Neural progenitor cell (in vitro differentiated cells): ENCODE measurements around the gene DTWD1. TPM values are rescaled to one million over a fixed set of nuclear protein-coding genes. Genes with fewer than 3 reads are reported as not detected.
A peak's percentile ranks its signal among the peaks of the same experiment; 100 is the strongest.

Source experiments
- DNase-seq: peaks from one replicate; pipeline ENCODE4 v3.0.0-alpha.2; 2016; ENCODE audit warnings: low spot score
- H2AFZ ChIP-seq: fragments of 200-600 bp; sonication (generic); replicated peaks from 2 replicates; pipeline ENCODE4 v1.6.1; 2016; ENCODE audit warnings: antibody characterized with exemption
- H3F3A ChIP-seq: fragments of 200-600 bp; sonication (generic); 2 replicates; pipeline ENCODE4 v1.6.1; 2016; ENCODE audit warnings: antibody characterized with exemption, low read depth
- H3K27ac ChIP-seq: fragments of 200-600 bp; sonication (generic); 2 replicates; pipeline ENCODE4 v1.5.1; 2016; ENCODE audit warnings: mild to moderate bottlenecking
- H3K27me3 ChIP-seq: fragments of 200-600 bp; sonication (generic); 2 replicates; pipeline ENCODE4 v1.6.1; 2016; ENCODE audit warnings: mild to moderate bottlenecking, moderate library complexity
- H3K36me3 ChIP-seq: fragments of 200-600 bp; sonication (generic); 2 replicates; pipeline ENCODE4 v1.5.1; 2016
- H3K4me1 ChIP-seq: fragments of 200-600 bp; sonication (generic); 2 replicates; pipeline ENCODE4 v1.6.1; 2016; ENCODE audit warnings: mixed run types
- H3K4me2 ChIP-seq: fragments of 200-600 bp; sonication (generic); 2 replicates; pipeline ENCODE4 v1.6.1; 2016
- H3K4me3 ChIP-seq: fragments of 200-600 bp; sonication (generic); 2 replicates; pipeline ENCODE4 v1.5.1; 2016
- H3K79me2 ChIP-seq: fragments of 200-600 bp; sonication (generic); 2 replicates; pipeline ENCODE4 v1.6.1; 2016; ENCODE audit warnings: low read depth
- H3K9ac ChIP-seq: fragments of 200-600 bp; sonication (generic); 2 replicates; pipeline ENCODE4 v1.6.1; 2016
- H3K9me3 ChIP-seq: fragments of 200-600 bp; sonication (generic); 2 replicates; pipeline ENCODE4 v1.5.1; 2016; ENCODE audit warnings: low read depth
- H4K20me1 ChIP-seq: fragments of 200-600 bp; sonication (generic); 2 replicates; pipeline ENCODE4 v1.6.1; 2016; ENCODE audit warnings: low read depth
- H3K27ac Mint-ChIP-seq: 3 replicates; pipeline ENCODE4 v1.8.0; 2021; ENCODE audit warnings: mixed read lengths
- H3K27me3 Mint-ChIP-seq: 2 replicates; pipeline ENCODE4 v1.8.0; 2022; ENCODE audit warnings: low read depth, mild to moderate bottlenecking, inconsistent platforms, moderate library complexity, mixed read lengths; ENCODE audit not compliant: insufficient read depth
- H3K36me3 Mint-ChIP-seq: 3 replicates; pipeline ENCODE4 v1.8.0; 2021; ENCODE audit warnings: mixed read lengths
- H3K4me1 Mint-ChIP-seq: 3 replicates; pipeline ENCODE4 v1.8.0; 2021; ENCODE audit warnings: mixed read lengths
- H3K4me3 Mint-ChIP-seq: 3 replicates; pipeline ENCODE4 v1.8.0; 2021; ENCODE audit warnings: mild to moderate bottlenecking, moderate library complexity, mixed read lengths
- H3K9me3 Mint-ChIP-seq: 3 replicates; pipeline ENCODE4 v1.8.0; 2020; ENCODE audit warnings: mixed read lengths
- CTCF ChIP-seq: fragments of 200-600 bp; sonication (generic); IDR thresholded peaks from 2 replicates; pipeline ENCODE4 v1.5.1; 2017; ENCODE audit warnings: antibody characterized with exemption, mild to moderate bottlenecking
- EZH2 ChIP-seq: fragments of 200-600 bp; sonication (generic); IDR thresholded peaks from 2 replicates; pipeline ENCODE4 v1.6.1; 2017; ENCODE audit warnings: antibody characterized with exemption, mild to moderate bottlenecking, moderate library complexity
- EZH2phosphoT487 ChIP-seq: fragments of 200-600 bp; sonication (generic); IDR thresholded peaks from 2 replicates; pipeline ENCODE4 v1.6.1; 2017; ENCODE audit warnings: antibody characterized with exemption
- total RNA-seq: library from RNA; depleted of rRNA; stranded (reverse); fragments of >200 nt; gene quantifications from 2 replicates; pipeline ENCODE4 v1.2.3, GENCODE V29; 2015; ENCODE audit warnings: low replicate concordance

Gene DTWD1
- total RNA-seq, 1 donor from 2014 or later = 66.0 TPM

GRCh38 chr15:49645941-49646340 is 25.1 kb downstream of the DTWD1 start:
- H3K4me3 ChIP-seq = no peak overlapping the region
- H3K4me1 Mint-ChIP-seq = peaks cover 15% of the 10 kb centered on the region
- peak overlapping the region; percentile 4 for H3K27ac Mint-ChIP-seq
- no peaks in the 10 kb centered on the region for H3K36me3 ChIP-seq
- H3K27me3 ChIP-seq = no peaks in the 10 kb centered on the region
- no peak overlapping the region for H3K9ac ChIP-seq
- H3F3A ChIP-seq = no peaks in the 10 kb centered on the region
- H2AFZ ChIP-seq = no peak overlapping the region
- no peaks in the 10 kb centered on the region for H3K79me2 ChIP-seq
- no peaks in the 10 kb centered on the region for H3K4me1 ChIP-seq
- H3K4me3 Mint-ChIP-seq = no peak overlapping the region
- H3K4me2 ChIP-seq = no peak overlapping the region
- H4K20me1 ChIP-seq = no peaks in the 10 kb centered on the region
- TF ChIP-seq EZH2 (no peak), EZH2phosphoT487 (no peak), CTCF (no peak)
- H3K27ac ChIP-seq = no peak overlapping the region
- no peaks in the 10 kb centered on the region for H3K9me3 Mint-ChIP-seq
- no peaks in the 10 kb centered on the region for H3K27me3 Mint-ChIP-seq
- peaks cover 13% of the 10 kb centered on the region for H3K36me3 Mint-ChIP-seq
- DNase-seq = no peak
- H3K9me3 ChIP-seq = no peaks in the 10 kb centered on the region

- H3F3A ChIP-seq = no peaks in the 10 kb centered on the region
- Mint-ChIP-seq H3K4me3 (no peak overlapping the region), H3K36me3 (peaks cover 13% of the 10 kb centered on the region), H3K27me3 (no peaks in the 10 kb centered on the region), H3K4me1 (peaks cover 15% of the 10 kb centered on the region), H3K9me3 (no peaks in the 10 kb centered on the region), H3K27ac (no peak overlapping the region)
- H3K4me1 ChIP-seq = no peaks in the 10 kb centered on the region
- DNase-seq = no peak
- no peaks in the 10 kb centered on the region for H3K36me3 ChIP-seq
- H3K4me2 ChIP-seq = no peak overlapping the region
- no peaks in the 10 kb centered on the region for H4K20me1 ChIP-seq
- no peaks in the 10 kb centered on the region for H3K27me3 ChIP-seq
- H3K9me3 ChIP-seq = no peaks in the 10 kb centered on the region
- no peaks in the 10 kb centered on the region for H3K79me2 ChIP-seq
- no peak overlapping the region for H3K27ac ChIP-seq
- TF ChIP-seq EZH2 = no peak
- TF ChIP-seq CTCF = no peak
- TF ChIP-seq EZH2phosphoT487 = no peak
- no peak overlapping the region for H2AFZ ChIP-seq
- no peak overlapping the region for H3K9ac ChIP-seq
- H3K4me3 ChIP-seq = no peak overlapping the region
Observed at GRCh38 chr15:49646891-49647290, 26.0 kb downstream of the DTWD1 start.

DNA sequence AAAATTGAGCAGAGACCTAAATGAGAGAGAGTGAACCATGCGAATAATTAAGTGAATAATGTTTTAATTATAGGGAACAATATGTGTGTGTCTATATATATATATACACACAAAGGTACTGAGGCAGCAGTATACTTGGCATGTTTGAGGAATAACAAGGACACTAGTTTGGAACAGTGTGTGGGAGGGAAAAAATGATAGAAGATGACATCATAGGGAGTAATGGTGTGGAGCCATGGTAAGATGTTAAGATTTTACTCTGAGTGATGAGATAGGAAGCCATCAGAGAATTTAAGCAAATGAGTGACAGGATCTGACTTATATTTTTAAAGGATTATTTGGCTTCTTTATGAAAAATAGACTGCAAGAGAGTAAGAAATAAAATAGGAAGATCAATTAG is 29.1 kb downstream of the DTWD1 start:
- peaks cover 17% of the 10 kb centered on the region for H3K9me3 Mint-ChIP-seq
- no peaks in the 10 kb centered on the region for H3K79me2 ChIP-seq
- peaks cover 15% of the 10 kb centered on the region for H3K4me1 Mint-ChIP-seq
- no peak for TF ChIP-seq EZH2phosphoT487
- TF ChIP-seq EZH2 = no peak
- TF ChIP-seq CTCF = no peak
- H4K20me1 ChIP-seq = no peaks in the 10 kb centered on the region
- DNase-seq = no peak
- H3K4me3 ChIP-seq = no peak overlapping the region
- H3K27me3 Mint-ChIP-seq = no peaks in the 10 kb centered on the region
- no peak overlapping the region for H2AFZ ChIP-seq
- no peaks in the 10 kb centered on the region for H3F3A ChIP-seq
- no peaks in the 10 kb centered on the region for H3K27me3 ChIP-seq
- no peaks in the 10 kb centered on the region for H3K4me1 ChIP-seq
- no peak overlapping the region for H3K9ac ChIP-seq
- H3K27ac Mint-ChIP-seq = no peak overlapping the region
- H3K9me3 ChIP-seq = peaks cover 7% of the 10 kb centered on the region
- peaks cover 11% of the 10 kb centered on the region for H3K36me3 Mint-ChIP-seq
- H3K36me3 ChIP-seq = no peaks in the 10 kb centered on the region
- H3K4me2 ChIP-seq = no peak overlapping the region
- H3K4me3 Mint-ChIP-seq = no peak overlapping the region
- no peak overlapping the region for H3K27ac ChIP-seq
